NCI-H524 (cell line): ENCODE data around the gene NTRK2.
A peak's percentile ranks its signal among the peaks of the same experiment; 100 is the strongest.

Experiments used
- DNase-seq, 2 experiments: peaks; one replicate each; lab custom pipeline; 2025; lab: John Stamatoyannopoulos, UW

The NTRK2 gene

GRCh38 chr9:85021686-85022085 is 352.2 kb downstream of the NTRK2 start:
- DNase-seq, result no peak

GRCh38 chr9:85024374-85024773 is 354.8 kb downstream of the NTRK2 start:
- DNase-seq, result no peak

GRCh38 chr9:85025638-85026037 is 356.1 kb downstream of the NTRK2 start:
- no peak for DNase-seq

GRCh38 chr9:85027870-85028269 is 358.3 kb downstream of the NTRK2 start:
- no peak for DNase-seq

- no peak for DNase-seq
Observed at GRCh38 chr9:85030316-85030715, 360.8 kb downstream of the NTRK2 start.

- DNase-seq, result no peak
Observed at GRCh38 chr9:85036496-85036895, 367.0 kb downstream of the NTRK2 start.

- no peak for DNase-seq
Observed at GRCh38 chr9:85038061-85038460, 368.5 kb downstream of the NTRK2 start.

- DNase-seq, result no peak
Observed at GRCh38 chr9:85038824-85039608, 369.5 kb downstream of the NTRK2 start.

GRCh38 chr9:85040146-85040545 is 370.6 kb downstream of the NTRK2 start:
- DNase-seq, result no peak

- no peak for DNase-seq
Observed at GRCh38 chr9:85040821-85041465, 371.4 kb downstream of the NTRK2 start.

- DNase-seq, result peak in 1 of 2 experiments; percentile 18
Observed at GRCh38 chr9:85041466-85042137, 372.1 kb downstream of the NTRK2 start.

GRCh38 chr9:85042981-85043647 is 373.6 kb downstream of the NTRK2 start:
- no peak for DNase-seq

GRCh38 chr9:85045271-85045670 is 375.7 kb downstream of the NTRK2 start:
- no peak for DNase-seq

- DNase-seq, result no peak
Observed at GRCh38 chr9:85046475-85046874, 376.9 kb downstream of the NTRK2 start.

- DNase-seq, result no peak
Observed at GRCh38 chr9:85053206-85053786, 383.8 kb downstream of the NTRK2 start.

- DNase-seq, result no peak
Observed at GRCh38 chr9:85054017-85054416, 384.5 kb downstream of the NTRK2 start.

- no peak for DNase-seq
Observed at GRCh38 chr9:85055506-85056202, 386.1 kb downstream of the NTRK2 start.

GRCh38 chr9:85056203-85056572 is 386.7 kb downstream of the NTRK2 start:
- DNase-seq, result no peak

- no peak for DNase-seq
Observed at GRCh38 chr9:85061969-85062368, 392.4 kb downstream of the NTRK2 start.

GRCh38 chr9:85062385-85063022 is 393.0 kb downstream of the NTRK2 start:
- DNase-seq, result no peak

GRCh38 chr9:85064811-85065371 is 395.4 kb downstream of the NTRK2 start:
- DNase-seq, result no peak
